Stimulated activated CD8-positive, alpha-beta memory T cell treated with anti-CD3 and anti-CD28 coated beads, Interleukin-4, amount 100 ng/mL, for 48 hours (primary cell): ENCODE data around the gene NEURL2.
"Not testable (repeated sequence)": the region's sequence is repeated elsewhere in the genome, so short reads cannot be mapped to it uniquely, and the experiment has no call there.

Experiments used
- DNase-seq: peaks from one replicate; pipeline ENCODE4 v3.0.0-alpha.2; 2020

The NEURL2 gene

DNA sequence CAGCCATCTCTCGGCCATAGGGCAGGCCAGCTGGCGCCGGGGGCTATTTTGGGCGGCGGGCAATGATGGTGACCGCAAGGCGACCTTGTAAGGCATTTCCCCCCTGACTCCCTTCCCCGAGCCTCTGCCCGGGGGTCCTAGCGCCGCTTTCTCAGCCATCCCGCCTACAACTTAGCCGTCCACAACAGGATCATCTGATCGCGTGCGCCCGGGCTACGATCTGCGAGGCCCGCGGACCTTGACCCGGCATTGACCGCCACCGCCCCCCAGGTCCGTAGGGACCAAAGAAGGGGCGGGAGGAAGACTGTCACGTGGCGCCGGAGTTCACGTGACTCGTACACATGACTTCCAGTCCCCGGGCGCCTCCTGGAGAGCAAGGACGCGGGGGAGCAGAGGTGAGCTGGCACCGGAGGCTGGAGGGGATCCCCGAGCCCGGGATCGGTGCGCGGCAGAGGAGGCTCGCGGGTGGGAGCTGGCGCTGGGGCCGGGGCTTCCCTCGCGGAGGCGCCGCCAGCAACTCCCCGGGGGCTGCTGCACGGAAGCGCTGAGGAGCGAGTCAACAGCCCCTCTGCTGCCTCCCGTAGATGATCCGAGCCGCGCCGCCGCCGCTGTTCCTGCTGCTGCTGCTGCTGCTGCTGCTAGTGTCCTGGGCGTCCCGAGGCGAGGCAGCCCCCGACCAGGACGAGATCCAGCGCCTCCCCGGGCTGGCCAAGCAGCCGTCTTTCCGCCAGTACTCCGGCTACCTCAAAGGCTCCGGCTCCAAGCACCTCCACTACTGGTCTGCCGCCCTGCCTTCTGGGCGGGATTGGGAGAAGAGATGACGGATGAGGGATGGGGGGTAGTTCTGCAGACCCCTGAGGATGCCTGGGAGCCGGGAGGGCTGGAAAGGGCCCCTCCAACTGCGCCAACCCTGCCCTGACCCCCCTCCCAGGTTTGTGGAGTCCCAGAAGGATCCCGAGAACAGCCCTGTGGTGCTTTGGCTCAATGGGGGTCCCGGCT is at the start of gene NEURL2, which contains the start of gene CTSA:
Gene NEURL2 (minus strand): TSS at position 224 of the 999 bp plus-strand sequence. CDS start 217 bp downstream, at position 7.
Gene CTSA (plus strand): TSS at position 351 of the 999 bp plus-strand sequence. CDS start 234 bp downstream, at position 585.
- DNase-seq: peak; percentile 92

DNA sequence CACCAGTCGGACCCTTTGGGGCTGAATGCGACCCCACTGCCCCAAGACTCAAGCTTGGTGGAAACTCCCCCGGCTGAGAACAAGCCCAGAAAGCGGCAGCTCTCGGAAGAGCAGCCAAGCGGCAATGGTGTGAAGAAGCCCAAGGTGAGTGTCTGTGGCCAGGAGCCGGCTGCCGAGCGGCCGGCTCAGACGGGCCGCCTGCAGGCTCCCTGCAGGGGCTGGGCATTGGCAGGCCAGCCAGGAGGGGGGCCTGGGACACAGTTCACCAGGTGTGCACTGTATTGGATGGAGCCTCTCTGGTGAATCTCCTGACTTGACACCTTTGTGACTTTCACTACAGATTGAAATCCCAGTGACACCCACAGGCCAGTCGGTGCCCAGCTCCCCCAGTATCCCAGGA is 49.5 kb upstream of the NEURL2 start:
- no peak for DNase-seq

DNA sequence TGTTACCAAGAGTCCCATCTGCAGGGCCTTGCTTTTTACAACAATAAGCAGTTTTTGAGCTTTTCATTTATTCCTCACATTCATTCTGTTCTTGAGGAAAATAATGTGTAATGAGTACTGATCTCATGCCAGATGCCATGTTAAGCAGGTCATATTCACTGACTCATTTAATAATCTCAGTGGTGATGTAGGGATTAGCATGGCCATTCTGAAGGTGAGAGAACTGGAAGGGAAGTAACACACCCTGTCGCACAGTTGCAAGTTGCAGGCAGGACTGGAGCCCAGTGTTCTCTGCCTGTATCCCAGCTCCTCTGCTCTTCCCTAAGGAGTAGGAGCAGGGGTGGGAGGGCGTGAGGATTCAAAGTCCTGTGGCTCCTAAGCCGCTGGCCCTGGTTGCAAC is 49.0 kb upstream of the NEURL2 start:
- no peak for DNase-seq

- DNase-seq: no peak
These were observed 47.9 kb upstream of the NEURL2 start for GRCh38 chr20:45938727-45939438.

DNA sequence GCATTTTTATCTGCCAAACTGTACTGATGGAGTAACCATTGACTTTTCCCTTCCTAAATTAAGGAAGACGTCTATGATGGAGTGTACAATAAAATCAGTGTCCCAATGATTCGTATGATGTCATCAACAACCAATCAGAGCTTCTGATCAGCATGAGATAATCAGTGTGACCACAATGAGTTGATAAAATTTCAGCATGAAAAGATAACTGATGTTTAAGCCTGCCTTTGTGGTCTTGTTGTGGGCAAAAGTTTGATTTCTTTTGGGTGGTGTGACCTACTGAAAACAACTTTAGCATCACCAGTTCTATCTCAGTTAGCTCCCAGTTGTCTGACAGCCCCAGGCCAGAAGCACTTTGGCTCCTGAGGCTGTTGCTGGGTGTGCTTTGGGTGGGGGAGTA is 46.8 kb upstream of the NEURL2 start:
- DNase-seq: no peak

DNA sequence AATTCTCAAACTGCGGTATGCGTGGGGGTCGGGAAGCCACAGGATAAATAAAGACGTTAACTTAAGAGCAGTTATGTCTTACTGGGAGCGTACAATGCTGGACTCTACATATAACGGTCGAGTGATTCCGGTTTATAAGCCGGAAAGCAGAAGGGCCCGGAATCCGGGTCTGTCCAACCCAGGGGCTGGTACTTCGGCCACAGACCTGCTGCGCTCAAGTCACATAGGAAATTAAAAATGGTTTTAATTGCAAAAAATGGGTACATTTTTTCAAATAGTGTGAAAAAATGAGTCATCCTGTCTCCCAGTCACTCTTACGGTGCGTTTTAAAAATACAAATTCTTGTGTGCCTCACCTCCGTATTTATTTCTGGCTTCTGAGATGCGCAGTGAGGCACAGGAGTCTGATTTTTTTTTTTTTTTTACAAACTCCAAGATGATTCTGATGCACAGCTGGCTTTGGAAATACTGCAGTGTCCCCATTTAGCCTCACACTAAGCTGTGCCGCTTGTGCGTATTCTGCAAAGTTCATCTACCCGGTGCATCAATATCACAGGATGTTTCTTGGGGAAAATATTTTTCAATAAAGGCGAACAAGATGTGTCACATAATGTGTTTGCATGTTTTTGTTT is 44.5 kb upstream of the NEURL2 start:
- DNase-seq: no peak

DNA sequence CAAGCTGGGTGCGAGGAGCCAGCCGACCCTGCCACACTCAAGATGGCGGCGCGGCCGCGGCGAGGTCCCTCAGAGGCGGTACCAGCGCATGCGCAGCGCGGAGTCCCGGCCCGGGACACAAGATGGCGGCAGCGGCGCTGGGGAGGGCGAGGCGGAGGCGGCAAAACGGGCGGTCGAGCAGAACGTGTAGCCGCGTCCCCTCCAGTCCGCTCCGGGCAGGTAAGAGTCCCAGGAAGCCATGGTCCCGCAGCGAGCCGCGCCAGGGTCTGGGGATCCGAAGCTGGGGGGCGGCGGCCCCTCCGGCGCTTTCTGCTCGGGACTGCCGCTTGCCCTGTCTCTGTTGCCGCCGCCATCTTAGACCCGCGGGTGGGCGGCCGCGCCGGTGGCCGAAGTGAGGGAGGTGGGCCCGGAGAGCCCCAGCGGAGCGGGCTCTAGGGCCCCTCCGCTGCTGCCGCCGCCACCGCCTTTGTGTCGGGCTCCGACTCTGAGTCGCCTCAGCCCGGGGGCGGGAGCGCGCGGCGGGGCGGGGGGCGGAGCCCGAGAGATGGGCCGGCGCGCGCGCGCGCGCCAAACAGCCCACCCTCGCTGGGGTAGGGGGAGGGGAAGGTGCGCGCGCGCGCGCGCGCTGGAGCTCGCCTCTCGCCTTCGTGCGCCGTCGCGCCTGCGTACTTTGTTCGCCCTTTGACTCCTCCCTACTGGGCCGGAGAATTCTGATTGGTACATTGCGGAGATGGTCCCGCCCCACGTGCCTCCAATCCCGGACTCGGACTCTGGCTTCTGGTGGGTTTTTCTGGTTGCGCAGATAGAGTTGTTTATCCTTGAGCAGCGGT is 43.8 kb upstream of the NEURL2 start, which contains the start of gene PCIF1:
Gene PCIF1 (plus strand): TSS at position 98 of the 830 bp plus-strand sequence. CDS start 4,317 bp downstream, outside the sequence.
- peak; percentile 99 for DNase-seq

DNA sequence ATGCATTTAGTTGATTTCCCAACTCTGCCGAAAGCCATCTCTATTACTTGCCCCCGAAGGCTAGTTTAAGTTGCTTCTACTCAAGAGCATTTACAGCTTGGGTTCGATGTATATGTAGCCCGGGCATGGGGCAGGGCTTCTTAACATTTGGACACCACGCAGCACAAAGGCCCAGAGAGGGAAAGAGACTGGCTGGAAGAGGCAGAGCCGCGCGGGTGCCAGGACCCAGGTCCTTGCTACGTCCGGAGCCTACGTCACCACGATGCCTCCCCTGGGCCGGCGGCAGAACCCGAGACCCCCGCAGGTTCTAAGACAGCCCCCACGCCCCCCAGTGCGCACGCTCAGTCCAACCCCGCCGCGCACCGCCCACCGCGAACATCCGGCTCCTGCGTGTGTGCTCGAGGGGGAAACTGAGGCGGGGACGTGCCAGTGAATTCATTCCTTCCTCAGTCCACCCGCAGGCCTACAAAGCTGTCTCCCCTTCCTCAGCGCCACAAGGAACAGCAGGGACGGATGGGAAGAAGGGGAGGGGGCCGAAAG is 43.1 kb upstream of the NEURL2 start:
- no peak for DNase-seq

GRCh38 chr20:45933266-45934045 is 42.4 kb upstream of the NEURL2 start:
- peak; percentile 73 for DNase-seq

GRCh38 chr20:45931680-45932079 is 40.7 kb upstream of the NEURL2 start:
- not testable (repeated sequence) for DNase-seq

- no peak for DNase-seq
These were observed 36.3 kb upstream of the NEURL2 start for GRCh38 chr20:45927071-45927878.

GRCh38 chr20:45926731-45927070 is 35.7 kb upstream of the NEURL2 start:
- no peak for DNase-seq

DNA sequence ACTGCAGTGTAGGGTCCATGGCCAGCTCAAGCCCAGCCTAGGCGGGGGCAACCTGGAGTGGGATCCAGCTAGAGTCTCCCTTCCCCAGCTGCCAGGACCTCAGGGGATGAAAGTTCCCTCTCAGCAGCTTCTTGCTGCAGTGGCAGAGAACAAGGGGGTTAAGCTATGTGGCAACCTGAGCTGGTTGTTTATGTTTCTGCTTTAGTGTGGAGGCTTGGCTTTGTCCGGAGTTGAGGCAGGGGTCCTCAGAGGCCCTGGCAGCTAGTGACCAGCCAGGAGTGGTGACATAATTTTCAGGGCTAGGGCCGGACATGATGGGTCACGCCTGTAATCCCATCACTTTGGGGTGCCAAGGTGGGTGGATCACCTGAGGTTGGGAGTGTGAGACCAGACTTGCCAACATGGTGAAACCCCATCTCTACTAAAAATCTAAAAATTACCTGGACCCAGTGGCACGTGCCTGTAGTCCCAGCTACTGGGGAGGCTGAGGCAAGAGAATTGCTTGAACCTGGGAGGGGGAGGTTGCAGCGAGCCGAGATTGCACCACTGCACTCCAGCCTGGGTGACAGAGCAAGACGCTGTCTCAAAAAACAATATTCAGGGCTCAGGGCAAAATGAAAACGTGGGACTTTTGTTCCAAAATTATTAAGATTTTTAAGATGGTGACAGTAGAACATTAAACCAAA is 35.0 kb upstream of the NEURL2 start:
- no peak for DNase-seq

DNA sequence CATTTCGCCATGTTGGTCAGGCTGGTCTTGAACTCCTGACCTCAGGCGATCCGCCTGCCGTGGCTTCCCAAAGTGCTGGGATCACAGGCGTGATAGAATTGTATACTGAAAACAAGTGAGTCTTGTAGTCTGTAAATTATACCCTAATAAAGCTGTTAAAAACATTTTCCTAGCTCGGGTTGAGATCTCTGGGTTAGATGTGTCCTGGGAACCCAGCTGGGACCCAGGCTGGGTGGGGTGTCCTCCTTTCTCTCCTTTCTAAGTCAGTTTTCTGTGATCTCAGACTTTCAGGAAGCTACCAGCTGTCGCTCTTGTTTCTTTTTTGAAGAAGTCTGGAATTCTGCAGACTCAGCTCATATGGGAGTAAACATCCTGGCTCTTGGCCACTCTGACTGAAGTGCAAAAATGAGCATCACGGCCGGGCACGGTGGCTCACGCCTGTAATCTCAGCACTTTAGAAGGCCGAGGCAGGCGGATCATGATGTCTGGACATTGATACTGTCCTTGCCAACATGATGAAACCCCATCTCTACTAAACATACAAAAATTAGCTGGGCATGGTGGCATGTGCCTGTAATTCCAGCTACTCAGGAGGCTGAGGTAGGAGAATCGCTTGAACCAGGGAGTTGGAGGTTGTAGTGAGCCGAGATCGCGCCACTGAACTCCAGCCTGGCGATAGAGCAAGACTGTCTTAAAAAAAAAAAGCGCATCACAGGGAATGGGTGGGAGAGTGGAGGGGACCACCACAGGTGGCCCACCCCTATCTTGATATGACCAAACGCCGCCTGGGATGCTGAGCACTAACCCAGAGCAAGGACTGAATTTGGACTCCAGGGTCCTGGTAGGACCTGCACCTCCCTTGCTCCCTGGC is 33.6 kb upstream of the NEURL2 start:
- DNase-seq: no peak

- DNase-seq: no peak
These were observed 30.6 kb upstream of the NEURL2 start for GRCh38 chr20:45921337-45922189.

- DNase-seq: no peak
These were observed 29.7 kb upstream of the NEURL2 start for GRCh38 chr20:45920462-45921336.
